ENCODE data around the gene DDI1.

- no peak for TF ChIP-seq CTCF (IDR thresholded peaks at IDR 0.05)
- no peak for TF ChIP-seq POLR2A (IDR thresholded peaks at IDR 0.05)
- no peak for TF ChIP-seq EP300 (IDR thresholded peaks at IDR 0.05)
Observed at GRCh38 chr11:104028476-104029263, 7.8 kb upstream of the DDI1 start.

All from stomach (tissue), 4 donors.